Activated CD4-positive, alpha-beta T cell treated with anti-CD3 and anti-CD28 coated beads, Interleukin-2, amount 50 U/mL, for 1 hour (primary cell): Measurements from ENCODE around the gene USP40.

Source experiments
- DNase-seq: peaks from one replicate; pipeline ENCODE4 v3.0.0-alpha.2; 2020

USP40 gene

DNA sequence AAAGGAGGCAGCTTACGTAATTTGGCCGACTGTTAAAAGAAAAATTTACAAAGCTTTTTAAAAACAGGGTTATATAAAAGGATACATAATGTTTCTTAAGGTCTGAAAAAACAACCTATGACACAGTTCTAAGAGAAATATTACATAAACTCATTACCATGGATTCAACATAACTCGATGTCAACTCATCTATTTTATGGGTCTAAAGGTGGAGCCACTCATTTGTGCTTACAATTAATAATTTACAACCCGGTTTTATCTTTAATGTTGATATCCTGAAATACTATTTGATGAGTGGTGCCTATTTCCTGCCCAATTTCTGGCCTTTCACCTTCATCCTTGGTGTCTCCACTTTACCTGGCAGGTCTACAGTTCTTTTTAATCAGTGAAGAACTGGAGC, 15.1 kb downstream of the USP40 start:
- no peak for DNase-seq

DNA sequence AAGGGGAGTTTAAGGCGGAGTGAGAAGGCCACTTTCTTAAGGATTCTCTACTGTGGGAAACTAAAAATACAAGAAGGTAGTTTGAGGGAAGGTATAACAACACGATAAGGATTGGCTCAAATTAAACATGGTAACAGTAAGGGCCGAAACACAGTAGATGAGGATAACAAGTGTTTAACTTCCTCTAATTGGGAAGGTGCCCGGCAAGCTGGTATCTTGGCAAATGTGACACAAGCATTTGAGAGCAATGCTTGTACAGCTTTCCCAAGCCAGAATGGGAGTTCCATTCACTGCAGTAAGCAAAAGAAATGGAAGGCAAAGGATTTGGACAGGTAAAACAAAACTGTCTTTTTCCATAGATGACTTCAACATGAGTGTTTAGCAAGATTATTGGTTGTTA, 19.8 kb downstream of the USP40 start:
- no peak for DNase-seq

DNA sequence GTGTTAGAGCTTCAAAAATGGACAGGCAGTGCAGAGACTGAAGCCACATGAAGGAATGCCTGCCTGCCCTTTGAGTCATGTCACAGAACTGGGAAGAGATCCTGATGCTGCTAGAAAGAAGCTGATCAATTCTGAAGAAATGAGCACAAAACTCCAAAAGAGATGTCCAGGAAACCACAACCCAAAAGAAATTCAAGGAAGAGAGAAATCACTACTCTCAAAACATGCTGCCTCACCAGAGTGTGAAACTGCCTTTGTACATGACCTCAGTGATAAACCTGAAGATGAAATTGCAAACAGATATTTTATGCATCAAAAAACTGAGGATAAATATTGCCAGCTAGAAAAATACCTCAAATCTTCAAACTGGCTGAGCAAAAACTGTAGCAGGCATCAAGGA, 20.5 kb downstream of the USP40 start:
- DNase-seq: no peak

DNA sequence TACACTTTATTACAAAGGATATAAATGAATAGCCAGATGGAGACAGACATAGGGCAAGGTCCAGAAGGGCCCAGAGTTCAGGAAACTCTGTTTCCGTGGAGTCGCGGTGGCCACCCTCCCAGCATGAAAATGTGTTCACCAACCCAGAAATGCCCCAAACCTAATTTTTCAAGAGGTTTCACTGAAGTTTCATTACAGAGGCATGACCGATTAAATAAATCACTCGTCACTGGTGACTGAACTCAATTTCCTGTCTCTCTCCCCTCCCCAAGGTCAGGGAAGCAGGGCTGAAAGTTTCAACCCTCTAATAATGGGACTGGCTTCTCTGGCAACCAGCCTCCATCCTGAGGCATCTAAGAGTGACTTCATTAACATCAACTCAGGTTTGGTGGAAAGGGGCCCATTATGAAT, 22.4 kb downstream of the USP40 start:
- DNase-seq: no peak

GRCh38 chr2:233542507-233542906, 24.1 kb downstream of the USP40 start:
- no peak for DNase-seq

GRCh38 chr2:233538741-233539140, 27.8 kb downstream of the USP40 start:
- no peak for DNase-seq

- no peak for DNase-seq
These were observed 31.3 kb downstream of the USP40 start for GRCh38 chr2:233535271-233535670.

GRCh38 chr2:233532971-233533370, 33.6 kb downstream of the USP40 start:
- no peak for DNase-seq

- no peak for DNase-seq
These were observed 34.6 kb downstream of the USP40 start for GRCh38 chr2:233531955-233532354.

- no peak for DNase-seq
These were observed 36.2 kb downstream of the USP40 start for GRCh38 chr2:233530381-233530780.

DNA sequence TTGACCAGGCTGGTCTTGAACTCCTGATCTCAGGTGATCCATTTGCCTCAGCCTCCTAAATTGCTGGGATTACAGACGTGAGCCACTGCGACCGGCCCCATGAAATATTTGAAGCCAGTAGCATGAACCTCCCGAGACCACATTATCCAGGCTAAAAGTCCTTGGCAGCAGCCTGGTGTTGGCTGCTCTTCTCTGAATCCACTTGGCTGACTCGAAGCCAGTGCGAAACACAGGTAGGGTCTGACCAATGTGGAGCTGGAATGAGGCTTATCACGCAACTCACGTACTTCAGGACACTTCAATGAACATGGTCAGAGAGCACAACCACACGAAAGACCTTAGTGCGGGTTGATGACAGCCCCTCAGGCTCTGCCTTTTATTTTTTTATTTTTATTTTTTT, 38.4 kb downstream of the USP40 start:
- no peak for DNase-seq

- DNase-seq: no peak
These were observed 40.8 kb downstream of the USP40 start for GRCh38 chr2:233525791-233526190.

DNA sequence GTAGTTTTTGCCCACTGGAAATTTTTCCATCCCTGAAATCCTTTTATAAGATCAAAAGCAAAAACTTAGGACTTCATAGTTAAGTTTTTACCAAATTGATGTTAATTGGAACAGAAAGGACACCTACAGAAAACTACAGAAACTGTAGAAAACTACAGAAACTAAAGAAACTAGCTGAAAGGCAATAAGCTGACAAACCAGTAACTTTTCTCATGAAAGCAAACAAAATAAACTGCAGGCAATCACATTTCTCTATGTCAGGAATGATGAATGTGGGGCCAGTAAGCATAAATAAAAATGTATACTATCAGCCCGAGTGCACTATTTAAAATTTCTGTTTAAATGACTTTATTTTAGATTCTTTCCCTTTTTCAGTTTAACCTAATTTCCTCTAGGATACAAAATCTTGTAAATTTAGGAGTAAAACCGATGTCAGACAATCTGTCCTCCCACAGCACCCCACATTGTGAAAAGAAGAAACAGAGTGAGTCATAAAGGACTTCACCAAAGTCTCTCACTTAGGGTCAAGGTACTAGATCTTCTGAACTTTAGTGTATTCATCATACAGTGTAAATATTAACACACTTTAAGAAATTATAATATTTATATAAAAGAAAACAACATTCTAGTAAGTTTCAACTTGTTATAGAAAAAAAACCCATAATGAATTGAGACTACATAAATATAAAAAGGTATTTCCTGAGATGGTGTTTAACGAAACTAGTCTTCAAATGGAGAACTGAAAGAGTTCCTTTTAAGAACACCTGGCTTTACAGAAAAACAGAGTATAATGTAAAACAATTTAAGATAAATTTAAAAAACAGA, 46.6 kb downstream of the USP40 start:
- no peak for DNase-seq

DNA sequence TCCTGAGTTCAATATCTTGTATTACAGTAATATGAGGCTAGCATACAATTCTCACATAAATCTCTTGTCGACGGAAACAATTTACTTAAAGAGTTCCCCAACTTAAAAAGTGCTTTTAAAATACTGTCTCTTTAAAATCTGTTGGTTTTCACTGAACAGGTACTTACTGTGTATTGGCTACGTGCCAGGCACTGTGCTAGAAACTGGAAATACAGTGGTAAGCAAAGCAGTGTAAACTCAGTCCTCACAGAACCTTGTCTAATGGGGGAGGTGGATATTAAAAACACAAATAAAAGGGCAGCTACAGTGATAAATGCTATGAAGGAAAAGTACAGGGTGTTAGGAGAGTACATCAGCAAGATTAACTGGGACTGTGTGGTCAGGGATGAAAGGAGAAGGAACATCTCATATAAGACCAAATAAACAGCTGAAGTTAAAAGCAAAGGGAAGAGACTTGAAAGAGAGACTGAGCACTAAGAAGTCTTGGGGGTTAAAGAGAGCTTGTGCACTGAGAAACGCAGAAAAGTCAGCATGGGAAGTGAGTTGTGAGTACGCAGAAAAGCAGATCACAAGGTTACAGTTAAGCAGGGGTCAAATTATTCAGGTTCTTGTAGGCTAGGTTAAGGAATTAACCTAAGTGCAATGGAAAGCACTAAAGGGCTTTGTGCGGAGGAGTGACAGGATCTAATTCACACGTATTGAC, 52.5 kb downstream of the USP40 start:
- no peak for DNase-seq

GRCh38 chr2:233503947-233504637, 62.5 kb downstream of the USP40 start:
- DNase-seq: no peak

GRCh38 chr2:233503481-233503880, 63.1 kb downstream of the USP40 start:
- DNase-seq: no peak

DNA sequence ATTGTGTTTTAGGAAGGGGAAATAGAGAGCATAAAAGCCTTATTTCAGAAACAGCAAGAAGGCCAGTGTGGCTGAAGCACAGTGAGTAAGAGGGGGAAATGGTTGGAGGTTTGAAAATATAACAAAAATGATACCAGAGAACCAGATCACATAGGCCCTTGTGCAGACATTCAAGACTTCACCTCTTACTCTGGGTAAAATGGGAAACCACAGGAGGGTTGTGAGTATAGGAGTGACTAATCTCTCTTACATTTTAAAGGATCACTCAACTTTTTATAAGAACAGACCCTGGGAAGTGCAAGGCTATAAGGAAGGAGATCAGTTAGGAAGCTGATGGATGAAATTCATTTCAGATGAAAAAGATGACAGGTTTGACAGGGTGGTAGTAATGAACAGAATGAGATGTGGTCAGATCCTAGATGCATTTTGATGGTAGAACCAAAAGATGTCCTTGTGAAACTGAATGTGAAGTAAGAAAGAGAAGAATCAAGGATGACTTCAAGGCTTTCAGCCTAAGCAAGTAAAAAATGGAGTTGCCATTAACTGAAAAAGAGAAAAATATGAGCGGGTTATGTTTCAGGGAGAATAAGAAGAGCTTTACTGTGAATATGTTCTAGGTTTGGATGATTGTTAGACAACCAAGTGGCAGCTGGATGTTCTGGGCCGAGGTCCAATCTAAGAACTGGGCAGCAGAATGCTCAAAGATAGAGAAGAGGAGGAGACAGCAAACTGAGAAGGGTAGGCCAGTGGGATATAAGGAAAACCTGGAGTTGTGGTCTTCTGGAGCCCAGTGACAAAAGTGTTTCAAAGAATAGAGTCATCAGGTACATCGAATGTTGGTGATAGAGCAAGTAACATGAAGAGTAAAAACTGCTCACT, 65.1 kb downstream of the USP40 start:
- DNase-seq: no peak

- DNase-seq: no peak
These were observed 66.7 kb downstream of the USP40 start for GRCh38 chr2:233499928-233500327.

DNA sequence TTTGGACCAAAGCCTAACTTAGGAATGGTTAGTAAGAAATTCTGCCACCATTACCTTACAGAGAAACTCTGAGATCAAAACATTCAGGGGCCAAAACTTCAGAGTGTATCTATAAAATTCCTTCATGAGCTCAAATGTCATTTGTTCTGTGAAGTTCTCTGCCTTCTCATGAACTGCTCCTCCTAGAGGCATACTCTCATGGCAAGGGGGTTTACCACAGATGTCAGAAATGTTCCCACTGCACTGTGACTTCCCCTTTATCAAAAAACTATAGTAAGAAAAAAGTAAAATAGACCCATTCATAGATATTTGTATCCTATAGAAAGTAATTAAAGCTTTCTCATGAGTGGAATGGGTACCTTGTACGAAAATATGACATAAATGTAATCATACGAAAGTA, 68.5 kb downstream of the USP40 start:
- no peak for DNase-seq

- no peak for DNase-seq
These were observed 68.9 kb downstream of the USP40 start for GRCh38 chr2:233497692-233498091.

GRCh38 chr2:233495503-233496496, 70.8 kb downstream of the USP40 start:
- no peak for DNase-seq

DNA sequence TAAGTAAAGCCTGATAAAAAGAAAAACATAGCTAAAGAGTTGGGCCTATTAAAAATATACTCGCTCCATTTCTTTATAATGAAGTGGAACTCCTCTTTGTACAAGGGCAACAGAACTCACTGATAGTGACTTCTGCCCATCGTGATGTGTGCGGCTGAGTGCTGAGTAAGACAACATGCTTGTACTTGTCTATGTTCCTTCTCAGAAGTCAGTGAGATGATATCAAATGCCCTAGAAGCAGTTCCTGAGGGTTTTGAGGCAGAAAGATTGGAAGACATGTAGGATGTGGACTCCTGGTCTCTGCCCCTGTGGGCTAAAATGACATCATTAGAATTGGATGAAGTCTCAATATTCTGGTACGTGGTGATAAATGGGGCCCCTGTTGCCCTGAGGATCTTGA, 73.8 kb downstream of the USP40 start:
- DNase-seq: no peak
